Stomach smooth muscle (tissue), 2 donors: ENCODE measurements around the gene MT3.
A peak's percentile ranks its signal among the peaks of the same experiment; 100 is the strongest.

ENCODE experiments used
- H3K27ac ChIP-seq: one replicate; pipeline ENCODE4 v1.7.0; 2013; ENCODE audit warnings: mild to moderate bottlenecking, low read length, inconsistent platforms
- H3K27me3 ChIP-seq, 2 donors: one replicate each; pipeline ENCODE4 v1.7.0; 2013; ENCODE audit warnings: low read length in 2 of 2; ENCODE audit not compliant: insufficient read depth in 2 of 2, control insufficient read depth in 1 of 2
- H3K36me3 ChIP-seq, 2 donors: one replicate each; pipeline ENCODE4 v1.7.0; 2013; ENCODE audit warnings: low read length in 2 of 2; ENCODE audit not compliant: control insufficient read depth in 2 of 2, insufficient read depth in 2 of 2
- H3K4me1 ChIP-seq: one replicate; pipeline ENCODE4 v1.7.0; 2013; ENCODE audit warnings: low read length; ENCODE audit not compliant: control insufficient read depth, insufficient read depth
- H3K4me3 ChIP-seq, 2 donors: one replicate each; pipeline ENCODE4 v1.7.0; 2013; ENCODE audit warnings: low read length in 2 of 2
- H3K9ac ChIP-seq, 2 donors: one replicate each; pipeline ENCODE4 v1.7.0; 2013; ENCODE audit warnings: low read length in 2 of 2, mild to moderate bottlenecking in 1 of 2
- H3K9me3 ChIP-seq, 2 donors: one replicate each; pipeline ENCODE4 v1.7.0; 2013; ENCODE audit warnings: low read length in 2 of 2; ENCODE audit not compliant: control insufficient read depth in 2 of 2
- donor health status: healthy.
- donor health status: Pancreatic carcinoma.

The MT3 gene

DNA sequence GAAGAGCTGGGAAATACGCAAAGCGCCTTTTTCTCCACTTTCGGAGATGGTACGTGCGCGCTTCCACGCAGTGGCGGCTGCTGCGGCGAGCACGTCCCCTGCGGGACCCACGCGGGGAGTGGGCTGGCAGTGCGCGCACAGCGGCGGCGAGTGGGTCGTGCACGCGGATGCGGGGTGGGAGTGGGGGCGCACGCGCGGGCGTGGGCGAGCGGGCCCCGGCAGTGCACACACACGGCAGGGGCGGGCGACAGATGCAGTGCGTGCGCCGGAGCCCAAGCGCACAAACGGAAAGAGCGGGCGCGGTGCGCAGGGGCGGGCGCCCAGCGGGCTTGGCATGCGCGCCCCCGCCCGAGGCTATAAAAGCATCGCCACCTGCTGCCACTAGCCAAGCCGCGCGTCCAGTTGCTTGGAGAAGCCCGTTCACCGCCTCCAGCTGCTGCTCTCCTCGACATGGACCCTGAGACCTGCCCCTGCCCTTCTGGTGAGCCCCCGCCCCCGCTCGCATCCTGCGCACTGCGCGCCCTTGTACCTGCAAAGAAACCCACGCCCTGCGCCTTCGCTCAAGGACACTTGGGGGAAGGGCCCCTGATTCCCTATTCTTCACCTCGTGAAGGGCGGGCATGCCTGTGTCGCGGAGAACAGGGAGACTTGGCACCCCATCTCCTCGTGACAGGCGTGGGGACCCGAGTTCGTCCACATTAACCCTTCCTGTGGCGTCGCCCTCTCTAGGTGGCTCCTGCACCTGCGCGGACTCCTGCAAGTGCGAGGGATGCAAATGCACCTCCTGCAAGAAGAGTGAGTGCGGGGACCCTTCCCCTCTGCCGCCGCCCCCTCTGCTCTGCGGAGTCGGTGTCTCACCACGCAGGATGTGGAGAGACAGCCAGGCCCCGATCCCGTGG lies at the start of gene MT3:
Gene MT3, plus strand, starts transcription at position 388 of the 899 bp plus-strand sequence. Its CDS starts 63 bp downstream, at position 451.
- Histone ChIP-seq H3K4me1 (peaks cover 11% of the 10 kb centered on the region), H3K27ac (no peak within 1 kb of the TSS), H3K9me3 (peaks cover 0 to 4% of the 10 kb centered on the region in 2 donors), H3K36me3 (no peaks in the 10 kb centered on the region), H3K9ac (no peak within 1 kb of the TSS), H3K4me3 (peak within 1 kb of the TSS; percentile 53 to 68), H3K27me3 (peaks cover 26% of the 10 kb centered on the region in 2 donors)

DNA sequence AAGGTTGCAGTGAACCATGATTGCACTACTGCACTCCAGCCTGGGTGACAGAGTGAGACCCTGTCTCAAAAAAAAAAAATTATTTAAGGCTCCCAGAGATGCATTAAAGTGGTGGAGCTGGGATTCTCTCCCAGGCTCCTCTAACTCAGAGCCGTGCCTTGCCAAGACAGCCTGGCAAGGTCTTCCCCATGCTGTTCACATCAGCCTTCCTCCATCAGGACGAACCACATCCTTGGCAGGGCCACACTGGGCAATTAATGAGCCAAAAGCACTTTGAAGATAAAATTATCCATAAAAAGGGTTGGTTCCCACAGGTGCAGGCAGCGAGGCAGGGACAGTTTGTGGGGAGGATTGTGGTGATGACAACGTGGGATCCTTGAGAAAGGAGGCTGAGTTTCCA lies 49.7 kb upstream of the MT3 start:
- Histone ChIP-seq H3K9me3 (no peaks in the 10 kb centered on the region), H3K27ac (no peak overlapping the region), H3K9ac (no peak overlapping the region), H3K36me3 (no peaks in the 10 kb centered on the region), H3K4me3 (no peak overlapping the region), H3K27me3 (peaks cover 4 to 8% of the 10 kb centered on the region in 2 donors), H3K4me1 (no peaks in the 10 kb centered on the region)

- Histone ChIP-seq H3K9me3 (no peaks in the 10 kb centered on the region), H3K9ac (no peak overlapping the region), H3K4me3 (no peak overlapping the region), H3K27ac (no peak overlapping the region), H3K27me3 (no peaks in the 10 kb centered on the region), H3K36me3 (no peaks in the 10 kb centered on the region), H3K4me1 (no peaks in the 10 kb centered on the region)
Measured at GRCh38 chr16:56542039-56542438, 47.3 kb upstream of the MT3 start.

GRCh38 chr16:56547120-56547948 lies 42.0 kb upstream of the MT3 start:
- H3K9ac ChIP-seq, result no peak overlapping the region
- H3K36me3 ChIP-seq, result no peaks in the 10 kb centered on the region
- H3K27me3 ChIP-seq, result no peaks in the 10 kb centered on the region
- no peak overlapping the region for H3K4me3 ChIP-seq
- no peaks in the 10 kb centered on the region for H3K9me3 ChIP-seq
- peaks cover 7% of the 10 kb centered on the region for H3K4me1 ChIP-seq
- no peak overlapping the region for H3K27ac ChIP-seq

DNA sequence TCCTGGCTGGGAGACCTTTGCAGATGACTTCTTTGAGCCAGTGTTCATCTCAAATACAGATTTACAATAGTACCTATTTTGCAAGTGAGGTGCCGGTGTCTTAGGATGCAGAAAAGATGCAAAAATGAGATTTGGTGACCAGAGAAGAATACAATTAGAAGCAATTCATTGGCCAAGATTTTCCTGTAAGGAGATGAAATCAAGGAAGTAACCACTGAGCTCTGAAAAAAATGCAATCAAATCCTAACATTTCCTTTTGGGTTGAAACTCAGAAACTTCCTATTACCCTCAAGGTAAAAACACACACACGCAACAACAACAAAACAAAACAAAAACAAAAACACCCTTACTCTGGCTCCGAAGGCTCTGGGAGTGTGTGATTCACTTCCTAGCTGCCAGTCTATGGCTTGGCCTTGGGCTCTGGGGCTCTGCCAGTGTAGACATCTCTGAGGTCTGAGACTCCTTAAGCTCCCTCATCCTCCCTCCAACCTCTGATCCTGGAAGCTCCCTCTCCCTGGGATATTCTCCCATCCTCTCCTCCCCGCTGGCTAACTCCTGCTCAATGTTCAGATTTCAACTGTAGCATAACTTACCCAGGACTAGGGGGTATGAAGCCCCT lies 41.3 kb upstream of the MT3 start:
- Histone ChIP-seq H3K9ac (no peak overlapping the region), H3K36me3 (no peaks in the 10 kb centered on the region), H3K27ac (no peak overlapping the region)

GRCh38 chr16:56549161-56549560 lies 40.2 kb upstream of the MT3 start:
- Histone ChIP-seq H3K9me3 (no peaks in the 10 kb centered on the region), H3K4me3 (no peak overlapping the region), H3K4me1 (peaks cover 9% of the 10 kb centered on the region), H3K27me3 (no peaks in the 10 kb centered on the region), H3K27ac (no peak overlapping the region), H3K9ac (no peak overlapping the region), H3K36me3 (no peaks in the 10 kb centered on the region)

More for the DNA sequence above, 41.3 kb upstream of the MT3 start:
- Histone ChIP-seq H3K4me1 (peaks cover 9% of the 10 kb centered on the region), H3K27me3 (no peaks in the 10 kb centered on the region), H3K9me3 (no peaks in the 10 kb centered on the region), H3K4me3 (no peak overlapping the region)

DNA sequence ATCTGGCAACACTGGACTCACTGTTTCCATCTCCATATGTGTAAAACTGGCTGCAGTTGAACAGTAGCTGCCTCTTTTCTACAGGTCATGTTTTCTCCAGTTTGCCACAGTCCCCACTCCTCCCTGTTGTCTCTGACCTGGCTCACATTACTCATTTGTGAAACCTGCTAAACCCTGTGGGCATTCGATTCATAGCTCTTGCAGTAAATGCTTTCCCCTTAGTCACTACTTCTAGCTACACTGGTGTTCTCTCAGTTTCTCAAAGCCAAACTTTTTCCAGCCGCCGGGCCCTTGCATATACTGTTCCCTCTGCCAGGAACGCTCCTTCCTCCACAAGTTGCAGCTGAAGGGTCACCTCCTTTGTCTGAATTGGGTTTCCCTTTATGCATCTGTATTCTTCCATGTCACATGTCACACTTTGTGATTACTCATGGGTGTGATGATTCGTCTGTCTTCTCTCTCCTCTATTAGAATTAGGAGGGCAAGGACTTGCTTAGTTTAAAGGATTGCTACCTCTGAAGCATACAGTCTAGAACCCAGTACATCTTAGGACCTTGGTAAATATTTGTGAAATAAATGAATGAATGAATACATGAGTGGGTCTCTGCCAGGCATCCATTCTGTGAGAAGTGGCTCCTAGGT lies 39.5 kb upstream of the MT3 start:
- H3K4me3 ChIP-seq, result no peak overlapping the region
- H3K4me1 ChIP-seq, result peaks cover 9% of the 10 kb centered on the region
- no peaks in the 10 kb centered on the region for H3K36me3 ChIP-seq
- H3K27me3 ChIP-seq, result peaks cover 0 to 3% of the 10 kb centered on the region in 2 donors
- no peaks in the 10 kb centered on the region for H3K9me3 ChIP-seq
- H3K9ac ChIP-seq, result no peak overlapping the region
- no peak overlapping the region for H3K27ac ChIP-seq

DNA sequence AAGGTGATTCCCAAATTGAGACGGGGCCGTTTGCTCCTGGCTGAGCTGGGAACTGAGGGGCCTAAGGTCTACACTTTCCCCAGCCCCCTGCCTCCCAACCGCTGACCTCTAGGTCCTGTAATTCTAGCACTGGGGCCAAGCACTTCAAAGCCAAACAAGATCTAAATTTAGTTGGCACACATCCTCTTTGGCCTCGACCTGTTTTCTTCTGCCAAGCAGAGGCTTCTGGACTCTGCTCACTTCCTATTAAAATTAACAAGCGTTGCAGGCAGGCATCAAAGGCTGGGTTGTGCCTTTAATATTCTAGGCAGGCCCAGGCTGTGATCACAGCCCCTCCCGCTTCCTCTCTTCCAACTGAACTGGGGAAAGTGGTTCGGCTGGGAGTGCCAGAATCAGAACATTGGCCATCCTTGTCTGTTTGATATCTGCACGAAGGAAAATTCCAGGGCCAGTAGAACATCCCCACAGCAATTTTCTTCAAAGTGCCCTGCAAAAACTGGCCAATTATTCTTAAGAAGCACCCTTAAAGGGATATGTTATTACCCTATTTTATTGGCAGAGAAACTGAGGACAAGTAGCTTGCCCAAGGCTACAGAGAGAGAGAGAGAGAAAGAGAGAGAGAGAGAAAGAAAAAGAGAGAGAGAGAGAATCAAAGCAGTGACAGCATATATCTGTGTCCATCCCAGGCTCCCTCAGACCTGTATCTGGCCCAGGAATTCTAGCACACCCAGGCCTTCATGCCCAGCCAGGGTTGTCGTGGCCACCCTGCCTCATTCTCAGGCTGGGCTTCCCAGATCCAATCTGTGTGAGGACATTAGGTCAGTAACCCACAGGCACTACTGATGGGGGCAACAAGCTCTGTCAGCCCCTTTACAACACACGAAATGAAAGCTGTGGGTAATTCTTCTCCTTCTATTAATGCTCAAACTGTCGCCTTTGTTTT lies 37.3 kb upstream of the MT3 start:
- H3K4me1 ChIP-seq, result peaks cover 9% of the 10 kb centered on the region
- H3K9ac ChIP-seq, result no peak overlapping the region
- H3K36me3 ChIP-seq, result no peaks in the 10 kb centered on the region
- no peak overlapping the region for H3K27ac ChIP-seq
- H3K4me3 ChIP-seq, result no peak overlapping the region
- H3K27me3 ChIP-seq, result peaks cover 2 to 5% of the 10 kb centered on the region in 2 donors
- H3K9me3 ChIP-seq, result no peaks in the 10 kb centered on the region

DNA sequence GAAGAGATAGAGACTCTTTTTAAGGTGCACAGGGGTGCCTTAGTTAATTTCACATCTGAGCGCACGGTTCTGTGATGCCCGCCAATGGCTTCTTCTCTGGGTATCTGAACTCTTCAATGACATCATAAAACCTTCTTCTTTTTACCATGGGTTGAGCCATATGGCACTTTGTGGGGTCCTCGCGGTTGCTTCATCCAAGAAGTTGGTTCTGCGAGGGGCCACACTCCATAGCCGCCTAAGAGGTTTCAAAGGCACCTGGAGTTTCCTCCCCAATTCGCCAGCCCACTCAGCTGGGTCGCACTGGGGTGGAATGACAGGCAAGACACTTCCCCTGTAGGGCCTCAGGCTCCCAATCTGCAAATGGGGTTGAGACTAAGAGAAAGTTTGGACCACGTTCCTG lies 34.9 kb upstream of the MT3 start:
- Histone ChIP-seq H3K27me3 (peaks cover 2 to 9% of the 10 kb centered on the region in 2 donors), H3K4me1 (peaks cover 9% of the 10 kb centered on the region), H3K9me3 (no peaks in the 10 kb centered on the region), H3K9ac (no peak overlapping the region), H3K27ac (no peak overlapping the region), H3K4me3 (no peak overlapping the region), H3K36me3 (no peaks in the 10 kb centered on the region)
